Liver (tissue), 3 donors: ENCODE measurements around the gene CXCL14.
"Not testable (repeated sequence)": the region's sequence is repeated elsewhere in the genome, so short reads cannot be mapped to it uniquely, and the experiment has no call there.

Experiments used
- CTCF ChIP-seq: fragments of 150-350 bp; IDR thresholded peaks from 2 replicates; pipeline ENCODE4 v1.5.1; 2017; ENCODE audit warnings: improper control_type of control experiment, low read depth, low read length; ENCODE audit not compliant: missing input control
- RAD21 ChIP-seq, 2 donors: IDR thresholded peaks; 2 replicates each; pipeline ENCODE4 v1.6.1; 2016; ENCODE audit warnings: antibody characterized with exemption in 2 of 2, mild to moderate bottlenecking in 2 of 2
- TAF1 ChIP-seq: conservative IDR thresholded peaks from 2 replicates; pipeline ENCODE4 v1.6.1; 2016; ENCODE audit warnings: antibody characterized with exemption, mild to moderate bottlenecking
- donor health status: healthy.
- donor health status: healthy.

GRCh38 chr5:135529576-135529975, 49.2 kb downstream of the CXCL14 start:
- not testable (repeated sequence) for TF ChIP-seq RAD21 (IDR thresholded peaks at IDR 0.05); CTCF; TAF1
